A673 (cell line): Measurements from ENCODE around the gene WDR54. TPM values are rescaled to one million over a fixed set of nuclear protein-coding genes. Genes with fewer than 3 reads are reported as not detected.

Source experiments
- BruUV-seq: library from RNA; stranded (reverse); fragments of 400-500 nt; replicated peaks from 2 replicates; lab custom pipeline; 2021; lab: Mats Ljungman, UMichigan
- CTCF ChIA-PET: fragments of 300-600 bp; sonication (Branson Sonifier 250); formaldehyde crosslinking; loops from one replicate; lab custom pipeline; 2022; ENCODE audit warnings: antibody characterized with exemption; lab: Charles Lee
- POLR2A ChIA-PET: fragments of 300-600 bp; sonication (Branson Sonifier 250); formaldehyde crosslinking; loops from one replicate; lab custom pipeline; 2022; ENCODE audit warnings: antibody characterized with exemption; ENCODE audit not compliant: low non-redundant PET; lab: Charles Lee
- DNase-seq: peaks from one replicate; pipeline ENCODE4 v3.0.0-alpha.2; 2015; ENCODE audit warnings: low spot score
- H3K27ac ChIP-seq: fragments of 200-600 bp; sonication (generic); 2 replicates; pipeline ENCODE4 v1.5.1; 2016; ENCODE audit warnings: mixed run types, low read depth, mild to moderate bottlenecking, mixed read lengths, antibody characterized with exemption, low read length; ENCODE audit not compliant: poor library complexity, severe bottlenecking
- H3K27me3 ChIP-seq: fragments of 200-600 bp; sonication (generic); replicated peaks from 2 replicates; pipeline ENCODE4 v1.6.1; 2017; ENCODE audit warnings: mixed run types, low read depth, mild to moderate bottlenecking, mixed read lengths, antibody characterized with exemption, low read length; ENCODE audit not compliant: insufficient read depth, poor library complexity
- H3K36me3 ChIP-seq: fragments of 200-600 bp; sonication (generic); 2 replicates; pipeline ENCODE4 v1.6.1; 2016; ENCODE audit warnings: mixed run types, mild to moderate bottlenecking, mixed read lengths, antibody characterized with exemption, low read length; ENCODE audit not compliant: insufficient read depth, poor library complexity, severe bottlenecking
- H3K4me1 ChIP-seq: fragments of 200-600 bp; sonication (generic); 2 replicates; pipeline ENCODE4 v1.6.1; 2017; ENCODE audit warnings: mixed run types, mild to moderate bottlenecking, mixed read lengths, antibody characterized with exemption, low read length; ENCODE audit not compliant: insufficient read depth, poor library complexity, severe bottlenecking
- H3K4me3 ChIP-seq: fragments of 200-600 bp; sonication (generic); 2 replicates; pipeline ENCODE4 v1.5.1; 2016; ENCODE audit warnings: low read depth, mixed run types, mild to moderate bottlenecking, mixed read lengths, low read length; ENCODE audit not compliant: poor library complexity, severe bottlenecking
- H3K9me3 ChIP-seq: fragments of 200-600 bp; sonication (generic); 2 replicates; pipeline ENCODE4 v1.6.1; 2016; ENCODE audit warnings: mixed run types, low read depth, mild to moderate bottlenecking, mixed read lengths, antibody characterized with exemption, low read length; ENCODE audit not compliant: poor library complexity, severe bottlenecking
- EZH2 ChIP-seq: fragments of 200-600 bp; sonication (generic); IDR thresholded peaks from 2 replicates; pipeline ENCODE4 v1.6.1; 2017; ENCODE audit warnings: borderline replicate concordance, low read depth, mild to moderate bottlenecking, mixed read lengths, antibody characterized with exemption, low read length; ENCODE audit not compliant: poor library complexity, severe bottlenecking
- intact Hi-C: fragments of 100-400 bp; cut with micrococcal nuclease; formaldehyde crosslinking; loops from one replicate; pipeline ENCODE4 v1.10.0; 2022; ENCODE audit not compliant: unreplicated experiment
- total RNA-seq: library from RNA; stranded (reverse); gene quantifications from 2 replicates; pipeline ENCODE4 v1.2.3, GENCODE V29; 2021
- TF ChIP-seq, protein P1 (sequence below): fragments of 300-800, 200-600 bp; sonication (generic); conservative IDR thresholded peaks from 2 replicates; pipeline ENCODE4 v1.5.1; 2017; ENCODE audit warnings: low read depth, mild to moderate bottlenecking, antibody characterized with exemption, low read length, moderate library complexity, mixed read lengths

Gene WDR54
- total RNA-seq, 1 experiment from 2014 or later = 41.1 TPM

DNA sequence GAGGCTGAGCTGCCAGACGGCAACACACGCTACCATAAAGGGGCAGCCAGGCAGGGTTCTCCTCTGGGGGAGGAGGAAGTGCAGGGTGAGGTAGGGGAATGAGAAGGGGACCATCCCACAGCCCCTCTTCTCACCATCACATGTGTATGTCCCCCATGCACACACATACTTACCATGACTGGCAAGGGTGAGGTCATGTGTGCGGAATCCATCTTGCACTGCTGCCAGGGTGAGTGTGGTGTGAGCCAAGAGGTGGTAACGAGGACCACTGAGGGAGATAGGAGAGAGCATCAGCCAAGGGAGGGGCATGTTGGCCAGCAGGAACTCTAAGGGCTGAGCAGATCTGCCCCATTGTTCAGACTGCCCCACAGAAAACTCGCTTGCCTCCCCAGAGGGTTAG lies 7.1 kb downstream of the WDR54 start:
- no TSS peak for BruUV-seq
- ChIA-PET POLR2A (no interaction called here), CTCF (no interaction called here)
- H3K27ac ChIP-seq = no peak overlapping the region
- no peaks in the 10 kb centered on the region for H3K27me3 ChIP-seq
- peaks cover 36% of the 10 kb centered on the region for H3K36me3 ChIP-seq
- H3K9me3 ChIP-seq = no peaks in the 10 kb centered on the region
- H3K4me1 ChIP-seq = no peaks in the 10 kb centered on the region
- TF ChIP-seq, protein P1, sequence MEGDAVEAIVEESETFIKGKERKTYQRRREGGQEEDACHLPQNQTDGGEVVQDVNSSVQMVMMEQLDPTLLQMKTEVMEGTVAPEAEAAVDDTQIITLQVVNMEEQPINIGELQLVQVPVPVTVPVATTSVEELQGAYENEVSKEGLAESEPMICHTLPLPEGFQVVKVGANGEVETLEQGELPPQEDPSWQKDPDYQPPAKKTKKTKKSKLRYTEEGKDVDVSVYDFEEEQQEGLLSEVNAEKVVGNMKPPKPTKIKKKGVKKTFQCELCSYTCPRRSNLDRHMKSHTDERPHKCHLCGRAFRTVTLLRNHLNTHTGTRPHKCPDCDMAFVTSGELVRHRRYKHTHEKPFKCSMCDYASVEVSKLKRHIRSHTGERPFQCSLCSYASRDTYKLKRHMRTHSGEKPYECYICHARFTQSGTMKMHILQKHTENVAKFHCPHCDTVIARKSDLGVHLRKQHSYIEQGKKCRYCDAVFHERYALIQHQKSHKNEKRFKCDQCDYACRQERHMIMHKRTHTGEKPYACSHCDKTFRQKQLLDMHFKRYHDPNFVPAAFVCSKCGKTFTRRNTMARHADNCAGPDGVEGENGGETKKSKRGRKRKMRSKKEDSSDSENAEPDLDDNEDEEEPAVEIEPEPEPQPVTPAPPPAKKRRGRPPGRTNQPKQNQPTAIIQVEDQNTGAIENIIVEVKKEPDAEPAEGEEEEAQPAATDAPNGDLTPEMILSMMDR = no peak
- no peak for TF ChIP-seq EZH2
- intact Hi-C loops = no loop called here
- H3K4me3 ChIP-seq = no peak overlapping the region
- no peak for DNase-seq

DNA sequence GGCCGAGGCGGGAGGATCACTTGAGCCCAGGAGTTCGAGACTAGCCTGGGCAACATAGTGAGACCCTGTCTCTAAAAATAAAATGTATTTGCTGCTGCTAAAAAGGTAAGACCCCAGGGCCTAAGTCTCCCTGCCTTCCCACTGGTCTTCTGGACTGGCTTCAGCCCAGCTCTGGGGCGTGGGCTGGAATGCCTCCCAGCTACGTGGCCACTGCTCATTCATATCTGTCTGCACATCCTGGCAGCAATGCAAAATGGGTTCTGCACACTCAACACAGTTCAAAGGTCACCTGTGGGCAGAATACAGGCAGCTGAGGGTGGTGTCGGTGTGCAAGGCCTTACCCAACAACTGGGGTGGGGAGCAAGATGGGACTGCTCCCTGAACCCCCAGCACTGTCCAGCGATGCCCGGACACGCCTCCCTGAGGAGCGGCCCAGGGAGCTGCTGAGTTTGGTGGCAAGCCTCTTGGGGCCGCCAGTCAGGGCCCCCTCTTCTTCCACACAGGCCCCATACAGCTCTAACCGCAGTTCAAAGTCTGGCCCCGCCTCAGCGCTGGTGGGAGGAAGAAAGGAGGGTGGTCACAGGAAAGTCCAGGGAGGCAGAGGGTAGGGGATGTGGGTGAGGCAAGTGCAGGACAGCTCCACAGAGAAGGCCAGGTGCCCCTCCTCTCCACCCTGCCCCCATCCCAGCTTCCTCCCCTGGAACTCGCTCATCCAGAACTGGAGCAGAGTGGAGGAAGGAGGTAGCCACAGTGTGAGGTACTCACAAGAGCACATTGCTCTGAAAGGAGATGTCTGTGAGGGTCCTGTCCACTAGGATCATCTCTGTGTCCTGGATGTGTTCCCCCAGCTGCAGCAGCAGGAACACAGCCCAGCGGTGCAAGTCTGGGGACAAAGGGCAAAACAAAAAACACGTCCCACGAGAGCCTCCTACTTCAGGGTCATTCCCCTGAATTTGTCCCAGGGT lies 8.2 kb downstream of the WDR54 start:
- intact Hi-C loops = no loop called here
- TF ChIP-seq, protein P1 = no peak
- no peak for TF ChIP-seq EZH2
- no peak for DNase-seq

DNA sequence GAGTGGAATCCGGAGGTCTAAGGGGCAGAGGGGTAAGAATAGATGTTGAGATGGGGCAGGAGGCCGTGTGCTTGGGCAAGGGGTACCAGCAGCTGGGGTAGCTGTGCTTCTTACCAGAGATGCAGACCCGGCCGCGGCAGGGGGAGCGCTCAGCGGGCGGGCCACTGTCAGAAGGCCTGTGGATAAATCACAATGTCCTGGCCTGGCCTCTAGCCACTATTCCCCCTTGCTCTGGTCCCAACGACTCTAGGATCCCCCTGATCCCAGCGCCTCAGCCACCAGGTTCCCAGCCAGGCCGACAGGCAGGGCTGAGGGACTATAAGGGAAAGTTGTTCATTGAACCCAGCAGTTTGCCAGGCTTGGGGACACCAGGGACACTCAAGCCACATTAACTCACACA lies 9.0 kb downstream of the WDR54 start:
- ChIA-PET POLR2A (no interaction called here), CTCF (no interaction called here)
- BruUV-seq = no TSS peak
- TF ChIP-seq, protein P1 = no peak
- no peak for TF ChIP-seq EZH2
- no peaks in the 10 kb centered on the region for H3K9me3 ChIP-seq
- H3K4me1 ChIP-seq = no peaks in the 10 kb centered on the region
- H3K27ac ChIP-seq = no peak overlapping the region
- DNase-seq = no peak
- intact Hi-C loops = no loop called here
- no peak overlapping the region for H3K4me3 ChIP-seq
- H3K36me3 ChIP-seq = peaks cover 32% of the 10 kb centered on the region
- no peaks in the 10 kb centered on the region for H3K27me3 ChIP-seq

More for the DNA sequence above, 8.2 kb downstream of the WDR54 start:
- Histone ChIP-seq H3K9me3 (no peaks in the 10 kb centered on the region), H3K4me1 (no peaks in the 10 kb centered on the region), H3K27me3 (no peaks in the 10 kb centered on the region), H3K36me3 (peaks cover 36% of the 10 kb centered on the region), H3K4me3 (no peak overlapping the region), H3K27ac (no peak overlapping the region)
- CTCF ChIA-PET = no interaction called here
- POLR2A ChIA-PET = no interaction called here
- BruUV-seq = no TSS peak
